AG09319 (cell line): ENCODE results near the gene XRCC5.

Experiments
- DNase-seq: peaks from one replicate; pipeline ENCODE4 v3.0.0-alpha.2; 2010; ENCODE audit warnings: low read depth; ENCODE audit errors: extremely low read depth
- CTCF ChIP-seq: IDR thresholded peaks from 2 replicates; pipeline ENCODE4 v1.5.1; 2011; ENCODE audit warnings: low read depth, mild to moderate bottlenecking, inconsistent platforms, low read length, moderate library complexity

XRCC5 gene

DNA sequence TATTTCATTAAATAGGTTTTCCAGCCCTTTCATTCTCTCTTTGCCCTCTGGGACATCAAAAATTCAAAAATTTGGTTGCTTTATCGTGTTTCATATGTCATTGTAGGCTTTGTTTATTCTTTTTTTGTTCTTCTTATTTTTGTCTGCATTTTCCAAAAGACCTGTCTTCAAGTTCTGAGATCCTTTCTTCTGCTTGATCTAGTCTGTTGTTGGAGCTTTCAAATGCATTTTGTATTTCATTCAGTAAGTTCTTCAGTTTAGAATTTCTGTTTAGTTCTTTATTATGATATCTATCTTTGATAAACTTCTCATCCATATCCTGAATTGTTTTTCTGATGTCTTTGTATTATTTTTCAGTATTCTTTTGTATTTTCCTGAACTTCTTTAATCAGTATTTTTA, 123.6 kb downstream of the XRCC5 start:
- DNase-seq = no peak
- TF ChIP-seq CTCF = no peak

- DNase-seq = no peak
- TF ChIP-seq CTCF = no peak
Observed at GRCh38 chr2:216233281-216233995, 124.3 kb downstream of the XRCC5 start.

- no peak for DNase-seq
- no peak for TF ChIP-seq CTCF
Observed at GRCh38 chr2:216234106-216234505, 125.0 kb downstream of the XRCC5 start.

GRCh38 chr2:216235462-216235861, 126.3 kb downstream of the XRCC5 start:
- no peak for TF ChIP-seq CTCF
- DNase-seq = no peak

DNA sequence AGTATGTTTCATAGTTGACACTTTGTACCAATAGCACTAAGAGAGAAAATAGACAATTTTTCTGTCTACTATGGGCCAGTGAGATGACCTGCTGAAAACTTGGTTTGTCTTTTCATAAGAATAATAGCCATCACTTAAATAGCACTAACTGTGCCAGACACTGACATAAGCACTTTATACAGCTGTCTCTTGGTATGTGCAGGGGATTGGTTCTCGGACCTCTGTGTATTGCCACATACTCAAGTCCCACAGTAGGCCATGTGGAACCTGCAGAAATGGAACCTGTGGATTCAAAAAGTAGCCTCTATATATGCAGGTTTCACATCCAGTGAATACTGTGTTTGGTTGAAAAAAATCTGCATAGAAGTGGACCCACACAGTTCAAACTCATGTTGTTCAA, 126.7 kb downstream of the XRCC5 start:
- no peak for TF ChIP-seq CTCF
- DNase-seq = no peak

- TF ChIP-seq CTCF = no peak
Observed at GRCh38 chr2:216236486-216236885, 127.3 kb downstream of the XRCC5 start.

DNA sequence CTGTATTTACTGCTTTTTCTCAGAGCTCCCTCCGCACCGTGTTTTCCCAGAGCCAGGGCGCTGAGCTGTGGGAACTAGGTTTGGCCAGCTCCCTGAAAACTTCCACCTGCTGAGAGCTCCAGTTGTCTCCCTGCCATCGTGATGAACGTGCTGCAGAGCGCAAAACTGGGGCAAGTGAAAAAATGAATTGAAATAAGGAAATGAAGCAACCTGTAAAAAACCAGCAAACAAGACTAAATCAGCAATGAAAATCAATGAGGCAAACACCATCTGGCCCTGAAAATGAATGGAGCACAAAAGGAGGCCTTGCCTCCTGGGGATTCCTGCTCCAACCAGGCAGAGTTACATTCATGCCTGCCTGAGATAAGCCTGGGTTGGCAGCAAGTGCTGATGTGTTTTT, 133.2 kb downstream of the XRCC5 start:
- no peak for TF ChIP-seq CTCF
- no peak for DNase-seq

More at GRCh38 chr2:216236486-216236885, 127.3 kb downstream of the XRCC5 start:
- no peak for DNase-seq
